ENCODE data around the gene DCC.

DNA sequence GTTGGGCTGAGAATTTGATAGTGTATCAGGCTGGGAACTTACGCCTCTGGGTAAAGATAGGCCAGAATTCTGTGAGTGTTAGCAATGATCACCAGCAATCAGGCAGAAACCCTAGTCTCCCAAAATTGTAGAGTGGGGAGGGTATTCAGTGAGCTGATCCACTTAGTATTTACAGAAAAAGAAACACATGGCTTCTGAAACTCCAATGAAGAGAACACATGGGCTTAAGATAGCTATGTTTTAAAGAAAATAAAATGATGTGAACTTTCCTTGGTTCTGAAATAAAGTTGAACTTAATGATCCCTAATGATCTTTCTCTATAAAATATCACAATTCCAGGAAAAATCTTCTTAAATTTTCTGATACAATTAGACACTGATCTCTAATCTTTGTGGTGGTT lies 472.8 kb downstream of the DCC start:
- TF ChIP-seq POLR2AphosphoS5 (IDR thresholded peaks at IDR 0.05), result no peak
- no peak for TF ChIP-seq CTCF (IDR thresholded peaks at IDR 0.05)
- no peak for TF ChIP-seq POLR2A (IDR thresholded peaks at IDR 0.05)
